ENCODE measurements around the gene TJP3.

The TJP3 gene

GRCh38 chr19:3671680-3672574, 36.3 kb upstream of the TJP3 start:
- DNase-seq (ENCODE audit: low read depth) = no peak

- DNase-seq (ENCODE audit: low read depth) = no peak
Observed at GRCh38 chr19:3672575-3672948, 35.6 kb upstream of the TJP3 start.

GRCh38 chr19:3672993-3673392, 35.2 kb upstream of the TJP3 start:
- DNase-seq (ENCODE audit: low read depth) = no peak

GRCh38 chr19:3673506-3674439, 34.4 kb upstream of the TJP3 start:
- no peak for DNase-seq (ENCODE audit: low read depth)

- DNase-seq (ENCODE audit: low read depth) = no peak
Observed at GRCh38 chr19:3674784-3675543, 33.2 kb upstream of the TJP3 start.

- no peak for DNase-seq (ENCODE audit: low read depth)
Observed at GRCh38 chr19:3678188-3678587, 30.0 kb upstream of the TJP3 start.

GRCh38 chr19:3679138-3679537, 29.0 kb upstream of the TJP3 start:
- no peak for DNase-seq (ENCODE audit: low read depth)

GRCh38 chr19:3679581-3679980, 28.6 kb upstream of the TJP3 start:
- no peak for DNase-seq (ENCODE audit: low read depth)

- no peak for DNase-seq (ENCODE audit: low read depth)
Observed at GRCh38 chr19:3680939-3681338, 27.2 kb upstream of the TJP3 start.

- no peak for DNase-seq (ENCODE audit: low read depth)
Observed at GRCh38 chr19:3682286-3682685, 25.9 kb upstream of the TJP3 start.

GRCh38 chr19:3682741-3683404, 25.3 kb upstream of the TJP3 start:
- DNase-seq (ENCODE audit: low read depth) = no peak

- no peak for DNase-seq (ENCODE audit: low read depth)
Observed at GRCh38 chr19:3683405-3684053, 24.7 kb upstream of the TJP3 start.

GRCh38 chr19:3684054-3684816, 23.9 kb upstream of the TJP3 start:
- no peak for DNase-seq (ENCODE audit: low read depth)

GRCh38 chr19:3684817-3685410, 23.3 kb upstream of the TJP3 start:
- no peak for DNase-seq (ENCODE audit: low read depth)

- no peak for DNase-seq (ENCODE audit: low read depth)
Observed at GRCh38 chr19:3687393-3687773, 20.8 kb upstream of the TJP3 start.

GRCh38 chr19:3687774-3688706, 20.1 kb upstream of the TJP3 start:
- DNase-seq (ENCODE audit: low read depth) = peak; percentile 42

GRCh38 chr19:3690551-3691371, 17.4 kb upstream of the TJP3 start:
- no peak for DNase-seq (ENCODE audit: low read depth)

GRCh38 chr19:3691372-3691716, 16.8 kb upstream of the TJP3 start:
- DNase-seq (ENCODE audit: low read depth) = no peak

Data from activated T-helper 1 cell treated with Interleukin-2 at 50 U/mL for 16 hours (primary cell).